Activated naive CD4-positive, alpha-beta T cell treated with anti-CD3 and anti-CD28 coated beads, Interleukin-2, amount 50 U/mL, for 24 hours (primary cell): Measurements from ENCODE around the gene FBXW11.
A peak's percentile ranks its signal among the peaks of the same experiment; 100 is the strongest.
"Not testable (repeated sequence)": the region's sequence is repeated elsewhere in the genome, so short reads cannot be mapped to it uniquely, and the experiment has no call there.

Source experiments
- H3K27ac Mint-ChIP-seq: one replicate; pipeline ENCODE4 v1.8.0; 2021; ENCODE audit warnings: mild to moderate bottlenecking, mixed read lengths
- H3K27me3 Mint-ChIP-seq: one replicate; pipeline ENCODE4 v1.8.0; 2021; ENCODE audit warnings: mixed read lengths
- H3K36me3 Mint-ChIP-seq: one replicate; pipeline ENCODE4 v1.8.0; 2021; ENCODE audit warnings: mixed read lengths
- H3K4me1 Mint-ChIP-seq: one replicate; pipeline ENCODE4 v1.8.0; 2021; ENCODE audit warnings: mixed read lengths
- H3K4me3 Mint-ChIP-seq: one replicate; pipeline ENCODE4 v1.8.0; 2021; ENCODE audit warnings: mild to moderate bottlenecking, mixed read lengths
- H3K9me3 Mint-ChIP-seq: one replicate; pipeline ENCODE4 v1.8.0; 2021; ENCODE audit warnings: mixed read lengths

Gene FBXW11

GRCh38 chr5:172038167-172038566, 31.7 kb upstream of the FBXW11 start:
- Mint-ChIP-seq H3K4me3 (no peak overlapping the region), H3K27ac (peak overlapping the region; percentile 8), H3K36me3 (peaks cover 4% of the 10 kb centered on the region), H3K9me3 (peaks cover 7% of the 10 kb centered on the region), H3K4me1 (peaks cover 21% of the 10 kb centered on the region), H3K27me3 (no peaks in the 10 kb centered on the region)

GRCh38 chr5:172035049-172035448, 28.6 kb upstream of the FBXW11 start:
- no peak overlapping the region for H3K27ac Mint-ChIP-seq
- H3K4me3 Mint-ChIP-seq: no peak overlapping the region

GRCh38 chr5:172031894-172032461, 25.5 kb upstream of the FBXW11 start:
- Mint-ChIP-seq H3K27me3 (no peaks in the 10 kb centered on the region), H3K4me1 (peaks cover 10% of the 10 kb centered on the region), H3K4me3 (no peak overlapping the region), H3K9me3 (peaks cover 5% of the 10 kb centered on the region), H3K27ac (no peak overlapping the region), H3K36me3 (peaks cover 20% of the 10 kb centered on the region)

More at GRCh38 chr5:172035049-172035448, 28.6 kb upstream of the FBXW11 start:
- no peaks in the 10 kb centered on the region for H3K27me3 Mint-ChIP-seq
- peaks cover 15% of the 10 kb centered on the region for H3K4me1 Mint-ChIP-seq
- peaks cover 20% of the 10 kb centered on the region for H3K36me3 Mint-ChIP-seq
- H3K9me3 Mint-ChIP-seq: peaks cover 12% of the 10 kb centered on the region

- H3K27ac Mint-ChIP-seq: no peak overlapping the region
- no peaks in the 10 kb centered on the region for H3K27me3 Mint-ChIP-seq
These were observed 23.4 kb upstream of the FBXW11 start for GRCh38 chr5:172029876-172030275.

GRCh38 chr5:172028167-172028566, 21.7 kb upstream of the FBXW11 start:
- Mint-ChIP-seq H3K36me3 (peaks cover 19% of the 10 kb centered on the region), H3K9me3 (peaks cover 5% of the 10 kb centered on the region), H3K4me3 (no peak overlapping the region), H3K4me1 (no peaks in the 10 kb centered on the region), H3K27ac (no peak overlapping the region), H3K27me3 (no peaks in the 10 kb centered on the region)

More at GRCh38 chr5:172029876-172030275, 23.4 kb upstream of the FBXW11 start:
- Mint-ChIP-seq H3K36me3 (peaks cover 19% of the 10 kb centered on the region), H3K4me1 (peaks cover 4% of the 10 kb centered on the region), H3K9me3 (peaks cover 5% of the 10 kb centered on the region), H3K4me3 (no peak overlapping the region)

- H3K4me3 Mint-ChIP-seq, H3K9me3 Mint-ChIP-seq, H3K27me3 Mint-ChIP-seq, H3K27ac Mint-ChIP-seq, H3K36me3 Mint-ChIP-seq, H3K4me1 Mint-ChIP-seq: not testable (repeated sequence)
These were observed 13.8 kb upstream of the FBXW11 start for GRCh38 chr5:172020110-172020786.

GRCh38 chr5:172015346-172015745, 8.9 kb upstream of the FBXW11 start:
- Mint-ChIP-seq H3K9me3 (no peaks in the 10 kb centered on the region), H3K4me3 (no peak overlapping the region), H3K4me1 (no peaks in the 10 kb centered on the region), H3K36me3 (no peaks in the 10 kb centered on the region), H3K27me3 (no peaks in the 10 kb centered on the region), H3K27ac (no peak overlapping the region)

GRCh38 chr5:172010278-172010677, 3.8 kb upstream of the FBXW11 start:
- Mint-ChIP-seq H3K9me3 (no peaks in the 10 kb centered on the region), H3K27ac (no peak overlapping the region), H3K36me3 (peaks cover 3% of the 10 kb centered on the region), H3K27me3 (no peaks in the 10 kb centered on the region), H3K4me1 (peaks cover 27% of the 10 kb centered on the region), H3K4me3 (no peak overlapping the region)

GRCh38 chr5:172009536-172010270, 3.3 kb upstream of the FBXW11 start:
- H3K4me1 Mint-ChIP-seq: peaks cover 33% of the 10 kb centered on the region
- no peak overlapping the region for H3K27ac Mint-ChIP-seq
- no peak overlapping the region for H3K4me3 Mint-ChIP-seq
- peaks cover 5% of the 10 kb centered on the region for H3K36me3 Mint-ChIP-seq
- H3K27me3 Mint-ChIP-seq: no peaks in the 10 kb centered on the region
- H3K9me3 Mint-ChIP-seq: no peaks in the 10 kb centered on the region

GRCh38 chr5:172008689-172009141, 2.3 kb upstream of the FBXW11 start:
- H3K27ac Mint-ChIP-seq: no peak overlapping the region
- H3K36me3 Mint-ChIP-seq: peaks cover 5% of the 10 kb centered on the region

GRCh38 chr5:172008111-172008455, 1.6 kb upstream of the FBXW11 start:
- Mint-ChIP-seq H3K4me1 (peaks cover 44% of the 10 kb centered on the region), H3K27ac (peak overlapping the region; percentile 99), H3K36me3 (peaks cover 5% of the 10 kb centered on the region), H3K4me3 (peak overlapping the region; percentile 99), H3K9me3 (no peaks in the 10 kb centered on the region), H3K27me3 (no peaks in the 10 kb centered on the region)

More at GRCh38 chr5:172008689-172009141, 2.3 kb upstream of the FBXW11 start:
- Mint-ChIP-seq H3K27me3 (no peaks in the 10 kb centered on the region), H3K4me1 (peaks cover 38% of the 10 kb centered on the region), H3K9me3 (no peaks in the 10 kb centered on the region), H3K4me3 (no peak overlapping the region)

- no peaks in the 10 kb centered on the region for H3K9me3 Mint-ChIP-seq
- H3K4me3 Mint-ChIP-seq: peak overlapping the region; percentile 99
These were observed 1.0 kb upstream of the FBXW11 start for GRCh38 chr5:172007175-172008110.

GRCh38 chr5:172005708-172006320, 624 bp downstream of the FBXW11 start:
- peaks cover 10% of the 10 kb centered on the region for H3K36me3 Mint-ChIP-seq
- no peaks in the 10 kb centered on the region for H3K9me3 Mint-ChIP-seq
- H3K27me3 Mint-ChIP-seq: no peaks in the 10 kb centered on the region
- peak overlapping the region; percentile 88 for H3K4me3 Mint-ChIP-seq
- peak overlapping the region; percentile 99 for H3K27ac Mint-ChIP-seq
- peaks cover 67% of the 10 kb centered on the region for H3K4me1 Mint-ChIP-seq

More at GRCh38 chr5:172007175-172008110, 1.0 kb upstream of the FBXW11 start:
- H3K27me3 Mint-ChIP-seq: no peaks in the 10 kb centered on the region
- H3K27ac Mint-ChIP-seq: peak overlapping the region; percentile 99
- peaks cover 5% of the 10 kb centered on the region for H3K36me3 Mint-ChIP-seq
- peaks cover 51% of the 10 kb centered on the region for H3K4me1 Mint-ChIP-seq

- Mint-ChIP-seq H3K27me3 (no peaks in the 10 kb centered on the region), H3K4me1 (peaks cover 77% of the 10 kb centered on the region), H3K9me3 (no peaks in the 10 kb centered on the region), H3K36me3 (peaks cover 10% of the 10 kb centered on the region), H3K4me3 (peak overlapping the region; percentile 88), H3K27ac (peak overlapping the region; percentile 99)
These were observed 1.6 kb downstream of the FBXW11 start for GRCh38 chr5:172004824-172005237.

GRCh38 chr5:172003746-172004145, 2.7 kb downstream of the FBXW11 start:
- H3K9me3 Mint-ChIP-seq: no peaks in the 10 kb centered on the region
- H3K36me3 Mint-ChIP-seq: peaks cover 10% of the 10 kb centered on the region
- no peaks in the 10 kb centered on the region for H3K27me3 Mint-ChIP-seq
- H3K27ac Mint-ChIP-seq: peak overlapping the region; percentile 51
- H3K4me3 Mint-ChIP-seq: peak overlapping the region; percentile 79
- peaks cover 84% of the 10 kb centered on the region for H3K4me1 Mint-ChIP-seq
